Suppressor macrophage (primary cell): ENCODE results near the gene PIGU.

Experiments
- DNase-seq, 4 experiments: peaks; one replicate each; pipeline ENCODE4 v3.0.0-alpha.2; 2020 to 2022

The PIGU gene

GRCh38 chr20:34511891-34512265, 165.0 kb downstream of the PIGU start:
- no peak for DNase-seq

GRCh38 chr20:34510575-34510974, 166.3 kb downstream of the PIGU start:
- DNase-seq: no peak
